ENCODE results near the gene C5orf34. TPM values are rescaled to one million over a fixed set of nuclear protein-coding genes. Genes with fewer than 3 reads are reported as not detected.

Gene C5orf34
- polyA plus RNA-seq, 1 of the 3 experiments (the other 2 are of a cell fraction): 2.9 TPM

DNA sequence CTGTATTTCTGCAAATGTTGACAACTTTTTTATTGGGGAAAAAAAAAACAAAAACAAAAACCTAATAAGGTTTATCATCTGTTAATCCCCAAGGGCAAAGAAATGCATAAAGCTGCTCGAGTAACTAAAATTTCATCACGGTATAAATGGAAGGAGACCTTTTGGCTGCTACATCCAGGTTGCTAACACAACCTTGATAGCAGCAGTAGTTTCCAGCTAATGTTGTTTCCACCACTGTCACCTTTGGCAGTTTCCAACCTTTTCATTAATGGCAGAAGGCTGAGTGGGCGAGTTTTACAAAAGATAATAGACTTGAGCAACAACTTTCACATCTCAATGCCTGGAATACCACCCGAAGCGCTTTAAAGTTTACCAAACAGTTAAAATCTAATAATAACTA is 33.4 kb upstream of the C5orf34 start:
- peaks cover 54% of the 10 kb centered on the region for H4K20me1 ChIP-seq (ENCODE audit: insufficient read depth)
- CTCF ChIA-PET: interaction anchor here (1.6 kb wide), 1 partner anchor 83 kb away, joined by 6 read pairs; no protein-coding TSS in a partner anchor
- 87% methylated on average over 5 of the region's 5 CpGs for WGBS (ENCODE audit: low lambda C conversion rate)
- no peak overlapping the region for H3K4me2 ChIP-seq
- POLR2A ChIA-PET: no interaction called here
- no peak overlapping the region for H3K4me3 ChIP-seq (ENCODE audit: low read depth in 2 of 2, low read length in 1 of 2)
- no peak for DNase-seq
- no peaks in the 10 kb centered on the region for H3K9me3 ChIP-seq
- H3K27ac ChIP-seq (ENCODE audit: low read depth in 2 of 2, low read length in 1 of 2): no peak overlapping the region
- peaks cover 83 to 94% of the 10 kb centered on the region in 2 experiments for H3K36me3 ChIP-seq (replicated peaks in 1 of 2; ENCODE audit: control insufficient read depth in 1 of 2, insufficient read depth in 2 of 2, low read length in 1 of 2)
- no peaks in the 10 kb centered on the region for H3K9me2 ChIP-seq
- H3K79me2 ChIP-seq (ENCODE audit: insufficient read depth): peaks cover 100% of the 10 kb centered on the region
- peaks cover 8% of the 10 kb centered on the region for H3F3A ChIP-seq (replicated peaks; ENCODE audit: insufficient read depth)
- no peak overlapping the region for H3K9ac ChIP-seq
- TF ChIP-seq, protein P1, sequence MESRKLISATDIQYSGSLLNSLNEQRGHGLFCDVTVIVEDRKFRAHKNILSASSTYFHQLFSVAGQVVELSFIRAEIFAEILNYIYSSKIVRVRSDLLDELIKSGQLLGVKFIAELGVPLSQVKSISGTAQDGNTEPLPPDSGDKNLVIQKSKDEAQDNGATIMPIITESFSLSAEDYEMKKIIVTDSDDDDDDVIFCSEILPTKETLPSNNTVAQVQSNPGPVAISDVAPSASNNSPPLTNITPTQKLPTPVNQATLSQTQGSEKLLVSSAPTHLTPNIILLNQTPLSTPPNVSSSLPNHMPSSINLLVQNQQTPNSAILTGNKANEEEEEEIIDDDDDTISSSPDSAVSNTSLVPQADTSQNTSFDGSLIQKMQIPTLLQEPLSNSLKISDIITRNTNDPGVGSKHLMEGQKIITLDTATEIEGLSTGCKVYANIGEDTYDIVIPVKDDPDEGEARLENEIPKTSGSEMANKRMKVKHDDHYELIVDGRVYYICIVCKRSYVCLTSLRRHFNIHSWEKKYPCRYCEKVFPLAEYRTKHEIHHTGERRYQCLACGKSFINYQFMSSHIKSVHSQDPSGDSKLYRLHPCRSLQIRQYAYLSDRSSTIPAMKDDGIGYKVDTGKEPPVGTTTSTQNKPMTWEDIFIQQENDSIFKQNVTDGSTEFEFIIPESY (IDR thresholded peaks at IDR 0.05; ENCODE audit: borderline replicate concordance, low read depth): no peak
- TF ChIP-seq GATA2 (CRISPR knock-in tag; IDR thresholded peaks at IDR 0.05): no peak
- no peak for TF ChIP-seq TEAD4 (IDR thresholded peaks at IDR 0.05; ENCODE audit: borderline replicate concordance, insufficient read depth)
- TF ChIP-seq JUND (IDR thresholded peaks at IDR 0.05): no peak
- TF ChIP-seq, protein P2, sequence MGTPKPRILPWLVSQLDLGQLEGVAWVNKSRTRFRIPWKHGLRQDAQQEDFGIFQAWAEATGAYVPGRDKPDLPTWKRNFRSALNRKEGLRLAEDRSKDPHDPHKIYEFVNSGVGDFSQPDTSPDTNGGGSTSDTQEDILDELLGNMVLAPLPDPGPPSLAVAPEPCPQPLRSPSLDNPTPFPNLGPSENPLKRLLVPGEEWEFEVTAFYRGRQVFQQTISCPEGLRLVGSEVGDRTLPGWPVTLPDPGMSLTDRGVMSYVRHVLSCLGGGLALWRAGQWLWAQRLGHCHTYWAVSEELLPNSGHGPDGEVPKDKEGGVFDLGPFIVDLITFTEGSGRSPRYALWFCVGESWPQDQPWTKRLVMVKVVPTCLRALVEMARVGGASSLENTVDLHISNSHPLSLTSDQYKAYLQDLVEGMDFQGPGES (IDR thresholded peaks at IDR 0.05; ENCODE audit: low read depth, low read length): no peak
- TF ChIP-seq NFIC (IDR thresholded peaks at IDR 0.05; ENCODE audit: borderline replicate concordance): no peak
- no peak for TF ChIP-seq FOSL2 (IDR thresholded peaks at IDR 0.05; ENCODE audit: borderline replicate concordance, low read depth)
- no peak for TF ChIP-seq MEF2A (IDR thresholded peaks at IDR 0.05; ENCODE audit: borderline replicate concordance, low read depth)
- no peak for TF ChIP-seq EZH2phosphoT487 (IDR thresholded peaks at IDR 0.05; ENCODE audit: borderline replicate concordance, low read depth)
- no peak for TF ChIP-seq TAF1 (IDR thresholded peaks at IDR 0.05; ENCODE audit: borderline replicate concordance, low read depth, low read length)
- TF ChIP-seq, protein P3, sequence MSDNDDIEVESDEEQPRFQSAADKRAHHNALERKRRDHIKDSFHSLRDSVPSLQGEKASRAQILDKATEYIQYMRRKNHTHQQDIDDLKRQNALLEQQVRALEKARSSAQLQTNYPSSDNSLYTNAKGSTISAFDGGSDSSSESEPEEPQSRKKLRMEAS (IDR thresholded peaks at IDR 0.05; ENCODE audit: low read depth): no peak
- TF ChIP-seq SIN3A (IDR thresholded peaks at IDR 0.05; ENCODE audit: borderline replicate concordance, low read depth, low read length): no peak
- TF ChIP-seq RFX5 (IDR thresholded peaks at IDR 0.05; ENCODE audit: low read length): no peak
- no peak for TF ChIP-seq GABPA (IDR thresholded peaks at IDR 0.05; ENCODE audit: low read depth)
- TF ChIP-seq FOXM1 (IDR thresholded peaks at IDR 0.05; ENCODE audit: low read depth): no peak
- no peak for TF ChIP-seq YY1 (IDR thresholded peaks at IDR 0.05; ENCODE audit: low read depth)
- TF ChIP-seq, protein P4, sequence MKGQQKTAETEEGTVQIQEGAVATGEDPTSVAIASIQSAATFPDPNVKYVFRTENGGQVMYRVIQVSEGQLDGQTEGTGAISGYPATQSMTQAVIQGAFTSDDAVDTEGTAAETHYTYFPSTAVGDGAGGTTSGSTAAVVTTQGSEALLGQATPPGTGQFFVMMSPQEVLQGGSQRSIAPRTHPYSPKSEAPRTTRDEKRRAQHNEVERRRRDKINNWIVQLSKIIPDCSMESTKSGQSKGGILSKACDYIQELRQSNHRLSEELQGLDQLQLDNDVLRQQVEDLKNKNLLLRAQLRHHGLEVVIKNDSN (IDR thresholded peaks at IDR 0.05; ENCODE audit: borderline replicate concordance, low read depth): no peak
- TF ChIP-seq TCF12 (IDR thresholded peaks at IDR 0.05): no peak
- no peak overlapping the region for H2AFZ ChIP-seq (ENCODE audit: low read depth)
- H3K4me1 ChIP-seq (ENCODE audit: control insufficient read depth in 1 of 2, insufficient read depth in 2 of 2, low read depth in 1 of 2, low read length in 1 of 2): peaks cover 0 to 8% of the 10 kb centered on the region in 2 experiments; a peak in 2 of 4 replicates
- H3K27me3 ChIP-seq (ENCODE audit: insufficient read depth): no peaks in the 10 kb centered on the region
